Measurements from ENCODE around the gene KLC4. TPM values are rescaled to one million over a fixed set of nuclear protein-coding genes. Genes with fewer than 3 reads are reported as not detected.

KLC4 gene
- total and polyA plus RNA-seq, 3 donors from 2014 or later, result 41.1 to 63.1 (median 49.4) TPM

GRCh38 chr6:43060755-43061633, 1.6 kb downstream of the KLC4 start:
- DNase-seq, result no peak
- WGBS, 2 donors, result 81 to 87% methylated on average over 9 to 12 of the region's 12 CpGs
- Histone ChIP-seq H3K36me3 (ENCODE audit: low read depth, missing control alignments) (no peaks in the 10 kb centered on the region), H3K4me3 (peak overlapping the region in 1 of 2 donors; percentile 87), H3K9me3 (no peaks in the 10 kb centered on the region), H3K27me3 (no peaks in the 10 kb centered on the region), H3K27ac (peak overlapping the region in 1 of 2 donors; percentile 80), H3K4me1 (peaks cover 20% of the 10 kb centered on the region)
- intact Hi-C loops (cut with DNase I; ENCODE audit: low total_unique reads), result no loop called here
- TF ChIP-seq POLR2A (IDR thresholded peaks at IDR 0.05) (no peak), CTCF (IDR thresholded peaks at IDR 0.05) (no peak)

GRCh38 chr6:43061861-43062260, 2.4 kb downstream of the KLC4 start:
- 76 to 82% methylated on average over 2 of the region's 2 CpGs for WGBS, 2 donors
- H3K9me3 ChIP-seq, result no peaks in the 10 kb centered on the region
- no peak for TF ChIP-seq CTCF (IDR thresholded peaks at IDR 0.05)
- TF ChIP-seq POLR2A (IDR thresholded peaks at IDR 0.05), result no peak
- no peaks in the 10 kb centered on the region for H3K36me3 ChIP-seq (ENCODE audit: low read depth, missing control alignments)
- H3K27ac ChIP-seq, result no peak overlapping the region
- H3K27me3 ChIP-seq, result no peaks in the 10 kb centered on the region
- intact Hi-C loops (cut with DNase I; ENCODE audit: low total_unique reads), result no loop called here
- H3K4me3 ChIP-seq, result no peak overlapping the region
- no peak for DNase-seq
- H3K4me1 ChIP-seq, result peaks cover 20% of the 10 kb centered on the region

- TF ChIP-seq POLR2A (IDR thresholded peaks at IDR 0.05), result no peak
- no peak for TF ChIP-seq CTCF (IDR thresholded peaks at IDR 0.05)
- WGBS, 2 donors, result 91 to 95% methylated on average over 11 to 12 of the region's 12 CpGs
- H3K27me3 ChIP-seq, result no peaks in the 10 kb centered on the region
- H3K9me3 ChIP-seq, result no peaks in the 10 kb centered on the region
- intact Hi-C loops (cut with DNase I; ENCODE audit: low total_unique reads), result no loop called here
- no peaks in the 10 kb centered on the region for H3K36me3 ChIP-seq (ENCODE audit: low read depth, missing control alignments)
- peaks cover 20% of the 10 kb centered on the region for H3K4me1 ChIP-seq
- DNase-seq, result no peak
- H3K27ac ChIP-seq, result no peak overlapping the region
- no peak overlapping the region for H3K4me3 ChIP-seq
Observed at GRCh38 chr6:43062818-43063217, 3.4 kb downstream of the KLC4 start.

- intact Hi-C loops (cut with DNase I; ENCODE audit: low total_unique reads), result loop anchor here (10.0 kb wide), 1 partner anchor 65 kb away; no protein-coding TSS in a partner anchor
- H3K27me3 ChIP-seq, result no peaks in the 10 kb centered on the region
- H3K9me3 ChIP-seq, result no peaks in the 10 kb centered on the region
- no peaks in the 10 kb centered on the region for H3K36me3 ChIP-seq (ENCODE audit: low read depth, missing control alignments)
- H3K4me3 ChIP-seq, result no peak overlapping the region
- TF ChIP-seq CTCF (IDR thresholded peaks at IDR 0.05), result peak in 2 of 3 experiments; percentile 8 to 55
- no peak for TF ChIP-seq POLR2A (IDR thresholded peaks at IDR 0.05)
- H3K4me1 ChIP-seq, result peaks cover 5% of the 10 kb centered on the region
- WGBS, 2 donors, result 57 to 63% methylated on average over 6 of the region's 6 CpGs
- H3K27ac ChIP-seq, result no peak overlapping the region
- DNase-seq, result no peak
Observed at GRCh38 chr6:43070028-43070632, 10.7 kb downstream of the KLC4 start.
